Stimulated activated CD4-positive, alpha-beta T cell treated with anti-CD3 and anti-CD28 coated beads, Interleukin-1b, Interleukin-23, amount 100 ng/mL, for 1 hour (primary cell): ENCODE data around the gene GNGT1.

Experiments
- DNase-seq, 2 donors: peaks; one replicate each; pipeline ENCODE4 v3.0.0-alpha.2; 2020; ENCODE audit warnings: low read depth in 2 of 2

The GNGT1 gene

DNA sequence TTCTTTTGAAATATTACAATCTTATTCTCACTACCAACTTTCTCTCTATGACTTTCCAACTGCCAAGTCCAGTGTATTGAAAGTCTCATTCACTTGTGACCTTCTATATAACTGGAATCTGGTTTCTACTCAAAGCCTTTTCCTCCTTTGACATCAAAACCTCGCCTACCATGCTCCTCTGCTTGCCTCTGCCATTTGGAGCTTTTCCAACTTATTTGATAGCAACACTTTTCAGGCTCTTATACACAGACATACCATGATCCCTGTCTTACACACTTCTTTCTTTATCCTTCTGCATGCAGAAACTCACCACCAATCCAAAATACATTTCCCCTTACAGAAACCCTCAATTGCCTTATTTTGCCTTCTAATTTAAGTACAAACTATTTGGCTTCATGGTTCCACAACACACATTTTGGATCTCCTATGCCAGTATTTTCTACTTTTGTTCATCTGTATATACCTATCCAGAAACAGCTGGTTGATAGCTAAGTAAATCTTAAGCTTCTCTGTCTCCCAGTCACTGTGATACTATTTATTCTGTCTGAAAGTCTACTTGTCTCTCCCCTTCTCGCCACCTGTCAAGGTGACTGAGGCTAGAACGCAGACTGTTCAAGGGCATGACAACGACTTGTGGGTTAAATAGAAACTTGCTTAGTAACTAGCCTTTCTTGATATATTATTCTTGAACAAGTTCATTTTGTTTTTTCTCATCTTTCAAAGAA is 37.6 kb downstream of the GNGT1 start:
- DNase-seq, result no peak

DNA sequence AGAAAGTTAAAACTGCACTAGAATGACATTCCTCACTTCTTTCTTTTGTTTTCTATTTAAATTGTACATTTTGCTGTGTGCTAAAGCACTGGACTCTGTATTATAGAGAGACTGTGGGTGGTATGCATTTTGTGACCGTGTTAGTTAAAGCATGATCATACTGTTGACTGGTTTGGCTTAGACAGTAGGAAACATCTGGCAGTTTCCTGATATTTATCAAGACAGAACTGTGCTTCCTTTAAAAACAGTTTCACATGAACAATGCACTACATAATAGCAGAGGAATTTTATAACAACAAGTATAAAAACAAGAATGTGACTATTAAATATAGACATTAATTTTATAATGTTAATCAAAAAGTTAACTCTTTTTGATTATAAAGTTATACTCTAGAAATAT is 38.3 kb downstream of the GNGT1 start:
- DNase-seq, result no peak

DNA sequence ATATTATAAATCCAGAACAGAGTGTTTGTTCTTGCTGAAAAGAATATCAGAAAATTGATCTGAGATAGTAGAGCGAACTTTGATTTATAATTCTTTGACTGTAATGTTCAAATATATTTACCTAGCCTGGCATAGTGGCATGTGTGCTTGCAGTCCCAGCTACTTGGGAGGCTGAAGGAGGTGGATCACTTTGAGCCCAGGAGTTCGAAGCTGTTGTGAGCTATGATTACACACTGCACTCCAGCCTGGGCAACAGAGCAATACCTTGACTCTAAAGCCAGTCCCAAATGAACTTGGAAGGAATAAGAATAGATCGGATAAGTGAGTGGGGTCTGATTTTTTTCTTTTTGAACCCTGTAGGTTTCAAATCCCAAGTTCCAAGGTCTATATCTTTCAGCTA is 38.7 kb downstream of the GNGT1 start:
- DNase-seq, result no peak

DNA sequence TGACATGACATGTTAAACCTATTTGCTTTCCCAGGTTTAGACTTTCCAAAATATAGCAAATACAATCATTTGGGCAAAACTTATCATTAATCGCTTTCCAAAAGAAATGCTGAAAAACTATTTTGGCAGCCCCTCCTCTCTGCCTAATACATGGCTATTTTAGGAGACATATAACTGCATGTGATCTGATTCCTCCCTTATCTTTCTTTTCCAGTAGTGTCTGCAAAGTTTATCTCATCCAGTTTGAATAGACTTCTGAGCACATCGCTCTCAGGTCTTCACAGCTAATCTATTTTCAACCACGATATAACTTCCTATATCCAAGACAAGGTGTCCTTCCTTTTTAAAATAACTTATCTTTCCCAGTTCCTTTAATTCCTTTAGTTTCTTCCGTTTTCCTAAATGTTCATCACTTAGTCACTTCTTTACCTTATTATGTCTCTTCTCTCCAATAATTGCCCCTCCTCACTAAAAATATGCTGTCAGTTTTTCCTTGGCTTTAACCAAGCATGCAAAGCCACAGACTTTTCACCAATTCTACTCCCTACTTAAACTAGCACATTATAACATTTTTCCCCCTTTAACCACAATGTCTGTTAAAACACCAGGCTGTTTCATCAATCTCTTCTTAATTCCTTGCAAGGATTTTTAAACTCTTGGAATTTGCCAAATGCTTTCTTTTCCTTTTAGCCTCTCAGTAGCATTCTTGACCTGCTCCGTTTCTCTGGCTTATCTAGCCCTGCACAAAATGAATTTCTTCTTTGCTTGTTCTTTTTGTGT is 39.6 kb downstream of the GNGT1 start:
- DNase-seq, result no peak

DNA sequence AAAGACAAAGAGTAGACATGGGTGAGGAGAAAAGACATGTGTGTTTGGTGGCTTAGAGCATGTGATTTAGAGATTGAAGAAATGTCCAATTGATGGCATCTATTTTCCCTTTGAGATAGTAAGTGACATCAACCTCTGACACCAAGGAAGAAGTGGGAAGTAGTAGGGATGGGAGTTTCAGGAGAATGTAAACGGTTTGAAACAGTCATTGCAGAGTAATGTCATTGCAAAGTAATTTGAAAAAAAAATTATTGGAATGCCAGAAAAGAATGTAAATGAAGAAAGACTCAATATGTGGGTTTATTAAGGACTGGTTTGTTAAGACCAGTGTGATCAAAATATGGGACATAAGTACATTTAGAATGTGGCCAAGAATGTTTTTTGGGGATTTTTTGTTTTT is 41.7 kb downstream of the GNGT1 start:
- DNase-seq, result no peak

DNA sequence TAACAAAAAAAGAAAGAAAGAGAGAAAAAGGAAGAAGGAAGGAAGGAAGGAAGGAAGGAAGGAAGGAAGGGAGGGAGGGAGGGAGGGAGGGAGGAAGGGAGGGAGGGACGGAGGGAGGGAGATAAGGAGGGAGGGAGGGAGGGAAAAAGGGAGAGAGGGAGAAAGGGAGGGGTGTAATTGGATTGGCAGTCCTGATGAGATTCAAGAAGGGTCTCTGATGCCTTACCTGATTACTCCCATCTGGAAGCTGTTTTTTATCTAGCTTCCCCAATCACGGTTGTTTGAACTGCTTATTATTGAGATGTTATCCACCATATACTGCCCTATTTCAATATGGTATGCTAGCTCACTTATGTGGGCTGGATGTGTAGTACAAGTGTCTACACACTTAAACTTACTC is 42.5 kb downstream of the GNGT1 start:
- no peak for DNase-seq

DNA sequence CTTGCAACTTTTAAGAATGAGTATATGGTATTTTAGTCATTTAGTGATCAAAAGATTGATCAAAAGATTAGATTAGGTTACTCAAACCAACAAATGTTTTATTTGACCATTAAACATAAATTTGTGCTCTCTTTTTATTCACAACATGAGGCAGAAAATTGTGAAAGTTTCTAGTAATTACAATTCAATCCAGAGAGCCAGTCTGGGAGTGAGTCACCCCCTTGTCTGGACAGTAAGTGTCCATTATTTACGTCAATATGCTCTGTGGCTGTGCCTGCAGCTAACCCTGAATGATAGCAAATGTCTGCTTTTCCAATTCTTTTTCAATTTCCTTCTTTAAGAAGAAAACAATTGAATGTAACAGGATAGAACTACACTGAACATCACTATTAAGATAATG is 43.1 kb downstream of the GNGT1 start:
- no peak for DNase-seq

DNA sequence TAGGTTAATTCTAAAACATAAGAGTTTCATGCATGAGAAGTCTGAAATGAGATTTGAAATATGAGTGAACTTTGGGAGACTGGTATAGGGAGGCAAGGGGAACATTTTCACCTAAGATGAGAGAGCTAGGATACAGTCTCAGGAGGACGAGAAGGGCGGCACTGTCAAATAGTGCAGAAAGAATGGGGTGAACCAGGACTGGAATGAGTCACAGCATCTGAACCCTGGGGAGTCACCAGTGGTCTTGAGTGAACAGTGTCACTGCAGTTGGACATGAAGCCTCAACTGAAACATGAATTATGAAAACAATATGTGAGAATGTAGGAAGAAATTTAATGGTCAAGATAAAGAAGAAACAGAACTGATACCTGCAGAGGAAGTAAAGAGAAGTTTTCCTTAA is 48.9 kb downstream of the GNGT1 start:
- no peak for DNase-seq

DNA sequence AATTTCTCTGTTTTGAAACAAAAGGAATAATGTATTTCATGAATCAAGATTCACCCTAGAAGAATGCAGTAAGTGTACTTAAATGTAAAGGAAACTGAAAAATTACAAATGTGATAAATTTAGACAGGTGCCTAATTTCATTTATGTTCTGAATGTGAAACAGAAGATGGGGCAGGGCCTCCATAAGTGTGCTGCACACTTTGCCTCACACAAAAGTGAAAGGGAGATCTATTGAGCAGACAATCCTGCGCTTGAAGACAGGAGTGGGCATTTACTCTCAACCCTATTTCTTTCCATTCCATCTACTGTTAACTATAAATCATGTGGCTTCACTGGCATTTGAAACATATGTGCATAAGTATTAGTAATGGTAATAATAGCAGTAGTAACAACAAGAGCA is 51.4 kb downstream of the GNGT1 start:
- no peak for DNase-seq

DNA sequence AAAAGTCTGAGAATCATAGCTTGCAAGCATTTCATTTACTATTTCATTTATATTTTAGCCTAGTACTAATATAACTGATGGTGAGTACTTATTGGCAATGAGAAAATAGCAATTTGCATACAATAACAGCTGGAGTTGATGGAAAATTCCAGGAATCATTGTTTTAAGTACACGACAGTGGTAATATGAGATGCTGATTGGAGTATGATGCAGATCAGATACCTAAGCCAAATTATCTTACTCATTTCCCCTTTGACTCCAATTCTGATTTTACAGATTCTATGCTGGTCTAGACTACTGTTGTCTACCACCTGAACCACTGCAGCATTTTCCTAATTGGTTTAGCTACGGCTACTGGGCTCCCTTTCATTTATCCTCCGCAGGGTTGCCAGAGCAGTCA is 51.8 kb downstream of the GNGT1 start:
- no peak for DNase-seq

DNA sequence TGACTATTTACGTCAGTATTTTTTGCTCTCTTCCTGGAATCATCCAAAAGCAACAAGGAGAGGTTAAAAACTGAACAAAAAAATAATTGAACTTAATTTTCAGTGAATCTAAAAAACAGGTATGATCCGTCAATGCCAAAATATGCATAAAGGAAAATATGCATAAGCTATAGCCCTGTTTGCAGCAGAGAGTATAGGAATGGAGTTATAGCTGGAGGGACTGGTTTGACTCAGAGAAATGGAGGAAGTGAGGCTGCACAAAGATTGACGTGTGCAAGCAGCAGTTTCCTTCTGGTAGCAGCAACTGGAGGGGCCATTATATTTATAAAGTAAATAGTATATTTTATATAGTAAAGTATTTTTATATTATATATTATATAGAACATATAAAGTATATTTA is 52.3 kb downstream of the GNGT1 start:
- DNase-seq, result no peak
